EH (cell line): ENCODE measurements around the gene DPPA4.

Source experiments
- DNase-seq: peaks from one replicate; pipeline ENCODE4 v3.0.0-alpha.2; 2015; ENCODE audit warnings: low read depth

The DPPA4 gene

GRCh38 chr3:109338322-109338721, 976 bp upstream of the DPPA4 start:
- DNase-seq = no peak

GRCh38 chr3:109336291-109336861, 970 bp downstream of the DPPA4 start:
- DNase-seq = peak; percentile 9

DNA sequence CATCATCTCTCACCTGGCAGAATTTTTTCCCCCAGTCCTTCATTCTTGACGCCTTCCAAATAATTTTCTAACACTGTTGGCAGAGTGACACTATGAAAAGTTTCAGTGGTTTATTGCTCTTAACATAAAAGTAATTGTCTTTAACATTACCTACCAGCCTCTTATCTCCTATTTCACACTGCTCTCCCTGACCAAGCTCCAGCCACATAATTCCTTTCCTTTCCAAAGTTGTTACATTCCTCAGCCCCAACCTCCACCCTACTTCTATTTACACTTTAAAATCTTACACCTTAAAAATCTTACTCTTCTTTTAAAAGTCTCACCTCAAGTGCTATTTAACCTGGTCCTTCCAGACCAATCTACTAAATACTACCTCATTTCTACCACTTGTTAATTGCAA, 2.8 kb downstream of the DPPA4 start:
- DNase-seq = no peak

GRCh38 chr3:109331692-109332091, 5.7 kb downstream of the DPPA4 start:
- no peak for DNase-seq

DNA sequence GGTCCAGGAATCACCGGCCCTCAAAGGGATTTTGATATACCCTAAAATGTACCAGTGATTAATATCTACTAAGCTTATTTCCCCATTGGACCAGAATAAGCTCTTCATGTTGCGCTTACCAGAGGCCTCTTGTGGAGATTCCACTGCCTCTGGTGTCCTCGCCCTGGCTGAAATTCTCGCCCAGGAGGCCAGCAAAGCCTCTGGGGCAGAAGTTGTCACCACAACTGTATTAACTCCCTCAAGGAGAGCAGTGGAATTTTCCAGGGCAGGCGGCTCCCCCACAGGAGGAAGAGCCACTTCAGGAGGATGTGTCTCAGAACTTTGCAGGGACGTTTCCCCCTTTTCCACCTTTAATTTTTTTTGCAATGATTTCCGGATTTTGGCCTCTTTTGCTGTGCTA, 6.9 kb downstream of the DPPA4 start:
- DNase-seq = no peak

DNA sequence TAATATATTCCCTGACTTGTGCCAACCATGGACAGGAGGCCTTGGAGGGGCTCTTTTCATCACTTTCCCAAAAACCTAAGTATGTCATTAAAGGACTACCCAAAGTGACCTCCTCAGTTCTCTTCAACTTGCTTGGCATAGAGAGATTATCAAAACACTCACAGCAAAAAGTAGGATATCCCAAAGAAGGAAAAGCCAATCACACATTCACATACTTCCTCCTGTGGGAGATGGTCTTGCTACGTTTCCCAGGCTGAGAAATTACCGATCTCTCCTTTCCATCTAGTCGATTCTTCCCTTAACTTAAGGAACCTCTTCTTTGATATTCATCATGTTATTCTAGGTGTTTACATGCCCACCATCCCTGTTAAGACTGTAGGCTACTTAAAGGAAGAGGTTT, 9.1 kb downstream of the DPPA4 start:
- no peak for DNase-seq

DNA sequence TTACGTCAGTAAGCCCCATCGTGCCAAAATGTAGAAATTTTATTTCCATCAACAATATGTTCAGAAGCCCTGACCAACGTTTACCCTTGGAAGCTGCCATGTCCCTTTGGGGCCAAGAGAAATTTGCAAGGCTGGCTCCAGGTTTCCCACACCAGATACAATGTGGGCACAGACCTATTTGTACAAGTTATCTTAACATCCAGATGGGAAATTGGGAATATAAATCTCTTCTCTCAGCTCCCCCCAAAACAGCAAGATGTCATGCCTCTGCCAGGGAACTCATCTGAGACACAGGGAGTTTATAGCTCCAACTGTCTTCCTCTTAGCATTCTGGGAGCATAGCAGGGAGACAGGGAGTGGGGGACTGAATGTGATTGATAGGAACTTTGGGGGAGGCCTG, 11.7 kb downstream of the DPPA4 start:
- no peak for DNase-seq

GRCh38 chr3:109325109-109325508, 12.2 kb downstream of the DPPA4 start:
- no peak for DNase-seq

DNA sequence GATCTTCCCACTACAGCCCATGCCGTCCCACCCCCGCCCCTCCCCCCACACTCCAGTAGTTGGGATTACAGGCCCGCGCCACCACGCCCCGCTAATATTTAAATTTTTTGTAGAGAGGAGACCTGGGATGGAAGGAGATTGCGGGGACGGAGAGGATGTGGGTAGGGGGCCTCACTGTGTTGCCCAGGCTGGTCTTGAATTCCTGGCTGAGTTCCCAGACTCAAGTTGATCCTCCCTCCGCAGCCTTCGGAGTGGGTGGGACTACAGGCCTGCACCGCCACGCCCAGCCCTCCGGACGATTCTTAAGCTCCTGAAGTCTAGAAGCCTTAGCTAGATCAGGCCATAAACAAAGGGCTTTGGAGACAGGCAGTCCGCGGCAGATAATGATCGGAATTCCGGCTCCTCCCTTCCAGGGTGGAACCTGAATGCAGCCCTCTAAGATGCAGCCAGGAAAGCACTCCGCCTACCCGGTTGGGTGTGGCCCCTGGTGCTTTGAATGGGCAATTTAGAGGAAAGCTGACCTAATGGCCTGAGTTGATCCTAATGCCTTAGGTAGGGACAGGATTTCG, 21.1 kb downstream of the DPPA4 start, which contains the start of gene DPPA2:
Gene DPPA2 (minus strand): TSS at position 356 of the 569 bp plus-strand sequence. CDS start 1,975 bp downstream, outside the sequence.
- DNase-seq = no peak

DNA sequence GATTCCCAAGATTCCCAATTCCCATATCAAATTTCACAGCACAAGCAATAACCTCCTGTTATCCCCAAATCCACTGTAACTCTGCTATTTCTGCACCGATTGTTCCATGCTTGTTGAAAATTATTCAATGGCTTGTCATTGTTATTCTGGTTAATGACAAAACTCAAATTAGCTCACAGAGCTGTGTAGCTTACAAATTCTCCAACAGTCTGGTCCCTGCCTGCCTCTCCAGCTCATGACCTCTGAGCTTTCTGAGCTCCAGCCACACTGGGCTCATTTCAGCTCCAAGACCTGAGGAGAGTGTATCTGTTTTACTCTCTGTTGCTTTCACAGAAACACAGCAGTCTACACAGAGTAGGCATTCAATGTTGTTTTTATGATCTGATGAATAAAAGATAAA, 24.3 kb downstream of the DPPA4 start:
- DNase-seq = no peak

- DNase-seq = no peak
Observed at GRCh38 chr3:109297496-109297895, 39.9 kb downstream of the DPPA4 start.

- no peak for DNase-seq
Observed at GRCh38 chr3:109284071-109284470, 53.3 kb downstream of the DPPA4 start.

GRCh38 chr3:109278546-109278945, 58.8 kb downstream of the DPPA4 start:
- no peak for DNase-seq

GRCh38 chr3:109278141-109278540, 59.2 kb downstream of the DPPA4 start:
- no peak for DNase-seq
